Astrocyte of the hippocampus (primary cell): ENCODE results near the gene ASB16.

ENCODE experiments used
- DNase-seq: peaks from one replicate; pipeline ENCODE4 v3.0.0; 2011; ENCODE audit warnings: low read depth, low spot score

ASB16 gene

GRCh38 chr17:44222112-44222869 is 51.8 kb downstream of the ASB16 start:
- DNase-seq = peak; percentile 88

GRCh38 chr17:44223541-44224071 is 53.1 kb downstream of the ASB16 start:
- peak; percentile 56 for DNase-seq
